NCI-H2227 (cell line): ENCODE results near the gene PKNOX2.

Experiments used
- DNase-seq: peaks from one replicate; lab custom pipeline; 2025; ENCODE audit not compliant: unreplicated experiment; lab: John Stamatoyannopoulos, UW

The PKNOX2 gene

DNA sequence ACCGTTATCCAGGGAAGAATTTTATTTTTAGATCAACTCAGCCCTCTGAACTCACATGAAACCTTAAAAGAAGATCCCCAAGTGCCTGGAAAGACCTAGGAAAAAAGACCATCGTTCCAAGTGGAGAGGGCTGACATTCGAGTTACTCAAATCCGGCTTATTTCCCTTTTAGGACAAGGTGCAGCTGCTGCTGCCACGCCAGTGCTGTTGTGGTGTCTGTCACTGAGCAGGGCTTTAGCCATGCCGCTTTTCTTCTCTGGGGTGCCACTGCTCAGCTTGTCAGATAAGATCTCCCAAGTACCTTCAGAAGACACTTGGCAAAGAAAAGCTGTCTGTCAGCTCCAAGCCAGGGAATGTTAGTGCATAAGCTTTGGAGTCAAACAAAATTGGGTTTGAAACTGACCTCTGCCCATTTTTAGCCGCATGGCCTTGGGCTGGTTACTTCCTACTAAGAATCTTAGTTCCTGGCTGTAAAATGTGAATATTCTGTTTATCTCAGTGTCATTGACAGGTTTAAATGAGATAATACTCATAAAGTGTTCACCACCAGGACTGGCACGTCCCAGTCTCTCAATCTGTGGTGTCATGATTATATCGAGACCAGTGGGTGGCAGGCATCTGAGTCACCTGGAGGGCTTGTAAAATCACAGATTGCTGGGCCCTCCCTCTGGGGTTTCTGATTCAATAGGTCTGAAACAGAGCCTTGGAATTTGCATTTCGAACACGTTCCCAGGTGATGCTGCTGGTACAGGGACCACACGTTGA is 117.5 kb downstream of the PKNOX2 start:
- DNase-seq = no peak

DNA sequence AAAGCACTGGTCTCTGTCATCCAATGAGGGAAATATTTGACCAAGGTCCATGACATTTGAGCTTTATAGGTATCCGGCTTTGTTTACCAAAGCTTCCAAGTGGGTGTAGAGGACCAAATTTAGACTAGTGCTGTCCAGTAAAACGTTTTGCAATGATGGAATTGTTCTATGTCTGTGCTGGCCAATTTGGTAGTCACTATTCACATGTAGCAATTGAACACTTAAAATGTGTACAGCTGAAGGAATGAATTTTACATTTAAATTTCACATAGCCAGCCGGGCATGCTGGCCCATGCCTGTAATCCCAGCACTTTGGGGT is 118.0 kb downstream of the PKNOX2 start:
- DNase-seq = no peak

DNA sequence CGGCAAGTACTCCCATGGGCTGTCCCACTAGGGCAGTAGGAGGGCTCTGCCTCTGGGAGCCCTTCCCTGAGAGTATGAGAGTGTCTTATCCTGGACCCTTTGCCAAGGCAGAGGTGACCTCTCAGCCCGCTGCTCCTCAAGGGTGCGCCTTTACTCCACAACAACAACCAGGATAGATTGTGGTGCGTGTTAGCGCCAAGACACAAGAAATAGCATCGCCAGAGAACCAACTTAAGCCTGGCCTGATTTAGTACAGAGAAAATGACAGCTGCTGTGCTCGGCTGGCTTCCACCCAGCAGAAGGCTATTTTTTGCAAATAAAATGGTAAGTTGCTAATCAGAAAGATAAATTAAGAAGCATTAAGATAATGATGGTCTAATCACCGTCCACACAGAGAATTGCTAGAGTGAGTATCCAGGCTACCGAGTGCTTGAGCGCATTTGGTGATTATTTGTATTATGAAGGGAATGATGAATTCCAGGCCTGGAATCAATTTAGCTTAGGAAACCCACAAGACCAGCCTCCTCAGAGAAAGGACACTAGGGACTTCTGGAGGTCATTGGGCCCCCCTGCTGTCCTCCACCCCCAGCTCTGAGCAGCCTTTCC is 119.8 kb downstream of the PKNOX2 start:
- no peak for DNase-seq

DNA sequence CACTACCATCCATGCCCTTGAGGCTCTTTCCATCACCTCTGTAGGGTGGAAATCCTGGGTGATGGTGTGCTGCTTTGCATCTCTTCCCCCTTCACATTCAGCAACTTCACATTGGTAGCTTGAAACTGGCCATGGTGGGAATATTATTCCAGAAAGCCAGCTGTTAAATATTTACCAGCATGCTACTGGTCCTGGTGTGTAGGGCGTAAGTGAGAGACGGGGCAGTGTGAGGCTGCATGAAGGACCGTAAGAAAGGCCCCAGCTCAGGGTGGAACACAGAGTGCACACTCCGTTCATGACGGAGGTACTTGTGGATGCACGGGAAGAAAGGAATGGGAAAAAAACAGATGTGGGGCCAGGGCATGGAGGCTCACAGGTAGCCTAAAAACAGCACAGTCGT is 121.3 kb downstream of the PKNOX2 start:
- DNase-seq = no peak

DNA sequence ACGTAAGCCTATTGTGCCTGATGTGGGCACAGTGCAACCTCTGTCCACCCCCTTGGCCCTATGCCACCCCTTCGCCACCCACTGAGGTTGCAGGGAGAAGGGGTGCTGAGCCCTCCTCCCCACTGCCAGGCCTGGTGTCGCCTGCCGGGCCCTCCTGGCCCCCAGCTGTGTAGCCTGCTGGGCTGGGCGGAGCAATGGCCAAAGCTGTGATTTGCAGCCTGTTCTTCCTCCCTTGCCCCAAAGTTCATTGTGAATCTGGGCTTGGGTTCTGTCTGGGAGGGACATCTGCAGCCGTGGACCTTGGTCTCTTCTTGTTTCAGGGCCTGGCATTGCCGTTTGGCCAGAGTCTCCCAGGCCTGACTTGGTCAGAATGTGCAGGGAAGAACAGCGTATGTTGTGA is 121.9 kb downstream of the PKNOX2 start:
- no peak for DNase-seq

DNA sequence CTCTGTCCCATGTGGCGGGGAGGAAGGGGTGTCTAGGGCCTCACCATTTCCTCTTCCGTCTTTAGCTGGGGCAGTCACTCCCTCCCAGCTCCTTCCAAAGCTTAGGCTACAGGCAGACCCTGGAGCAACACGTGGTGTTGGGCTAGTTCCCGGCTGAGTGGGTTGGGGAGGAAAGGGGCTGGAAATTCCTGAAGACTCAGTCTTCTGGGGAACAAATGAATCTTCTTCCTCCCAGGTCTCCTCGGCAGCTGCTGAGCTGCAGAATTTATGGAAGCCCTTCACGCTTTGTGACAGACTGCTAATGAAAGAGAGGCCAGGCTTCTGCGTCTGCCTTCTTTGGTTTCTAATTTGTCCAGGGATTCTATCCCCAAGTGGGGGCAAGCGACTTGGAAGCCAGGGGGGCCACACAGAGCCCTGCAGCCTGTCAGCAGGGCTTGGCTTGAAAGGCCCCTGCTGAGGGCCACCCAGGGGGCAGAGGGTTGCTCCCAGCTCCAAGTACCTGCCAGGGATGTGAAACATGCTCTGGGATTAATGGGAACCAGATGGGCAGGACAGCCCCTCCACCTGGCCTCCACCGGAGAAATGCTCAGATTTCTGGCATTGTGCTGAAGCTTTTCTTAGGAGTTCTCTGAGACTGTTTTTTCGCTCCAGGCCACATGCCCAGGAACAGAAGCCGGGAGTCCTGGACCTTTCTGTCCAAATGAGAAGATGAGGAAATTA is 123.1 kb downstream of the PKNOX2 start:
- no peak for DNase-seq

DNA sequence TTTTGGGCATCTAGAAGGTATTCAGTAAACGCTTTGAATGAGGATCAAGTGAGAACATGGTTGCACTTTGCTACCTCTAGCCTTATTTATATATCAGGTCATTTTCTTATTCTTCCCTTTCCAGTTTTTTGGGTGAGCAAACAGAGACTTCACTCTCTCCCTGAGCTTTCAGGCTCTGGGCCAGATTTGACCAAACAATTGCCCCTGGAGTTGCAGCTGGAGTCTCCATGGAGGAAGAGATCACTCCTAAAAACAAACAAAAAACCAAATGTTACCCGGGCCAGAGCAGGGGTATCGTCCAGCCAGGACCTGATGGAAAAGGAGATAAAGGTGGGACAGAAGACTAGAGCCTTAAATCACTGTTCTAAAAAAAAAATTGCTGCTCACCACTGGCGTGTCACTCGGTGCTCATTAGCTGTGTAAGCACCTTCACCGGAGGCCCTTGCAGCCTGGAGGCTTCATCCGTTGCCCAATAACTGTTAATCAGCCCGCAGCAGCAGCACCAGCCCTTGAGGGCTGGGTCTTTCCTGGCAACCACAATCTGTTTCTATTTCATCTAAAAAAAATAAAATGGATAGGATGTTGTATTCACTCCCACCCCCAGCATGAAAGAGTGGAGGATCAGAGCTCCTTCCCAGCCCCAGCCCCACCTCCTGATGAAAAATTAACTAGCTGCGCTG is 125.0 kb downstream of the PKNOX2 start:
- no peak for DNase-seq

DNA sequence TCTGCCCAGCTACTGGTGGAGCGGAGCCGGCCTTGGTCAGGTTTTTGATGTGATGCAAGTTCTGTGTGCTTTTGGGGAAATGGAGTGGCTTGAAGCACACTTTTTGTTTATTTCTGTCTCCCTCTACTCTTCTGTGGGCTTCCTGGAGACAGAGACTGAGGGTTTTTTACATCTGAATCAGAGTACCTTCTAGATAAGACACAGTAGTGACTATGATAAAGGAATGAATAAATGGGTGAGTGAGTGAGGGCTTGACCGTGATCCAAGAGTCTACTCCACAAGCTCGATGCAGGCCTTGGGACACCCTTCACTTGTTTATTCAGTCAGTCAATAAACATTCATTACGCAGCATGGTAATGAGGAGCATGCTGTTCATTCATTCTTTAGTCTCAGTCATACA is 125.7 kb downstream of the PKNOX2 start:
- no peak for DNase-seq

DNA sequence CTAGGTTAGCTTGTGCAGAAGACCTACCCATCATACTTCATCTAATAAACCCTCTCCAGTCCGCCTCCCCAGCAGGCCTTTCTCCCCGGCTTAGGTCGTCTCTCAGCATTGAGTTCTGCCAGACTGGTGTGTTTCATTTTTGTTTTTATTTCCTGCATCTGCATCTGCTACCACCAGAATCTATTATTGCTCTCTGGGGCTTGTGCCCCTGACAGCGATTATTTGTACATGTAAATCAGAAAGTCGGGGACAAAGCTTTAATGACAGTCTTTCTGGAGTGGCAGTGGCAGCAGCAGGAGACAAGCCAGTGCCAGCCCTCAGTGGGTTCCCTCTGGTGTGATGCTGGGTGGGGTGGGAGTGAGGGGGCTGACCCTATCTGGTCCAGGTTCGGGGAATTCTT is 127.5 kb downstream of the PKNOX2 start:
- DNase-seq = no peak

DNA sequence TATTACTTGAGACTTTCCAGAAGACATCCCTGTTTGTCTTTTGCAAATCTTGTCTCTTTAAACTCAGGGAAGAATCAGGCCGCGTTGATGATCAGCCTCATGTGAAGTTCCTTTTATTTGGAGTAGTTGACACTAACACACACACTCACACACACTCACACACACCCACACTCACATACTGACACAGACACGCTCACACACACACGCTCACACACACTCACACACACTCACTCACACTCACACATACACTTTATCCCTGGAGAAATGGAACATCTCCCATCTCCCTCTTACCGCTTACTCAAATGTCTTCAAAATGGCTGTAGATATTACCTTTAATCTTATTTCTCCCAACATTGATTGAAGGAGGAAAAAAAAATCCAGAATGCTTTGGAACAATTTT is 129.0 kb downstream of the PKNOX2 start:
- no peak for DNase-seq

DNA sequence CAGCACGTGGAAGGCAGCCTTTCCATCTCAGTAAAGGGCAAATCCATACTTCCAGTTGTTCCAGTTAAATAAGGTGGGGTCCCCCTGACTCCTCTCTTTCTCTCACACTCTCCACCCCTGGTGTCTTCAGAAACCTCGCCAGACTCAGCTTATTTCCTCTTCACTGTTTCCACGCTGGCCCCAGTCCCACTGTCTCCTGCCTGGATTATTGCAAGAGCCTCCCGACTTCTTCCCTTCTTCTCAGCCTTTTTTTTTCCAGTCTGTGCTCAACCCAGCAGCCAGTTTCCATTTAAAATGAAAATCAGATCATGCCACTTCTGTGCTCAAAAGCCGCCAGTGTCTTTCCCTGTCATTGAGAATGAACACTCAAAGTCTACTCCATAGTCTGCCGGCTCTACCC is 131.4 kb downstream of the PKNOX2 start:
- no peak for DNase-seq

DNA sequence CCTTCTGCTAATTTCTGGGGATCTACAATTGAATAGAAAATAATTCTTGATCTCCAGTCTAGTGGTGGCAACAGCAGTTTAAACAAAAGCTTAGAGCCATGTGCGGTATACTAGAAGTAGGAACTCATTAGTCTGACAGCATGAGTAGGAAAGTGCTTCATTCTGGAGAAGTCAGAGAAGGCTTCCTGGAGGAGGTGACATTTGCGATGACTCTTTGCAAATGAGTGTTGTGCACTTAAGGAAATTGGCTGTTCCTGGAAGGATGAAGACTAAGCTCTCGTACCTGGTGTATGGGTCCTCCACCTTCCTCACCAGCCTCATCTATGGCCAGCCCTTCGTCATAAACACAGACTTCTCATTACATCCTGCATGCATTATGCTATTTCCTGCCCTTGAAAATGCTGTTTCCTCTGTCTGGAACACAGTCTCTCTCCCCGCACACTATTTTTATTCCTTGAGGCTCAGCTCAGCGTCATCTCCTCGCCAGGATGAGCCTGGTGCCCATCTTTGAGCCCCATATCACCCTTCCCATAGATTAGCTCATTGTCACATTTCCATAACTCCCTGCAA is 132.9 kb downstream of the PKNOX2 start:
- no peak for DNase-seq

DNA sequence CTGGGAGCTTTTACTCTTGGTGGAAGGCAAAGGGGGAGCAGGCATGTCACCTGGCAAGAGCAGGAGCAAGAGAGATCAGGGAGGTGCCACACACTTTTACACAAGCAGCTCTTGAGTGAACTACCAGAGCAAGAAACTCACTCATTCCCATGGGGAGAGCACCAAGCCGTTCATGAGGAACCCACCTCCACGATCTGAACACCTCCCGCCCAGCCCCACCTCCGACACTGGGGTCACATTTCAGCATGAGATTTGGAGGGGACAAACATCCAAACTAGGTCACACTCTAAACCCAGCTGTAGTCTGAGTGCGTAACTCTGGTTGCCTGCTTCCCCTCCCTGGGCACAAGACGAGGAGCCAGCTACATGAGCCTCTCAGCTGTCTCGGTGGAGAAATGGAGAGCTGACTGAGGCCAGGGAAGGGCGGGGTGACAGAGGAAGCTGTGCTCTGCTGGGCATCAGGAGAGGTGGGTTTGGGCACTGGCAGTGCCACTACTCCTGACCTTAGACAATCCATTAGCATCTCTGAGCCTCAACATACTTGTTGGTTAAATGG is 134.6 kb downstream of the PKNOX2 start:
- DNase-seq = no peak

DNA sequence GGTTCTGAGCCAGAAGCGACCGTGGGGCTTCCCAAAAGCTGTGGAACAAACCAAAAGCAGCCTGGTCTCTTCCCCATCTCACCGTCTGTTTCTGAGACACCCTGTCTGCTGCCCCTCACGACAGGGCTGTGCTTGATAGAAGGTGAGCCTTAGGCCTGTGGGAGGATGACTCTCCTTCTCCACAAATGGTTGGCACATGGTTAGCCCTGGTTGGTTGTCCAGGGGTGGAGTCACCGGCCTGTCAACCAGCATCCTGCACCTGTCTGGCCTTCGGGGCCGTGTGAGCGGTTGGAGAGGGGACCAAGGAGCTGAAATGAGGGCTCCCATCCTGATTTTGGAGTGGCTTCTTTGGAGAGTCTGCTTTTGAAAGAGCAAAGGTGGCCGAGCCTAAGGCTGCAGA is 135.3 kb downstream of the PKNOX2 start:
- DNase-seq = no peak

DNA sequence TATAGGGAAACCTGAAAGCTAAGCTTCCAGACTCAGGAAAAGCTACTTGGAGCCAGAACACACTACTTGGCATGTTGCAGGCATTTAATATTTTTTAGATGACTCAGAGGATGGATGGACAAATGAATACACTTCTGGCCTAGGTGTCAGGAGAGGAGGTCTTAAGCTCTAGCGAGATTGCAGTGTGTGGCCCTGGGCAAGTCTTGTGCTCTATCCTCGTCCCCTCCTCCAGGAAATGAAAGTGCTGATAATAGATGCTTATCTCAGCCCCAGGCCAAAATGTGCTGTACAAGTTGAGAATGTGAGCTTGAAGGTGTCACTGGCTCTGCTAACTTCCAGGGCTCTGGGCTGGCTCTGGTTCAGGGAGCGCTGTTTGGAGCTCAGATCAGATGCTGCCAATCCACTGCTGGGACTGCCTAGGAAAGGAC is 136.3 kb downstream of the PKNOX2 start:
- no peak for DNase-seq

DNA sequence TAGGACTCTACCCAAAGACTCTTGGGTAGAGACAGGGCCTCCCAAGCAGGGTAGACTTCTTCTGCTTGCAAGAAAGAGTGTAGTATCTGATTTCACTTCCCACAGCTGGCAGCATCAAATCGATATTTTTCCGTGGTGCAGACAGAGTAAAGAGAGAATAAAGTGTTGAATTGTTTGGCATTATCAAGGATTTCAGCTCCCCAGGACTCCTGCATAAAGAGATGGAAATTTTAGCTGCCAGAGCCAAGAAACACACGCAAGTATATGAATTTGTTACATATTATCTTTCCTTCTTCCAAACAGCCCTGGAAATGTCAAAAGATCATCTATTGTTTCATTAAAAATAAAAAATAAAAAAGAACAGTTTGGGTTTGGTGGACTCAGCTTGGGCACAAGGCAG is 136.8 kb downstream of the PKNOX2 start:
- DNase-seq = no peak

DNA sequence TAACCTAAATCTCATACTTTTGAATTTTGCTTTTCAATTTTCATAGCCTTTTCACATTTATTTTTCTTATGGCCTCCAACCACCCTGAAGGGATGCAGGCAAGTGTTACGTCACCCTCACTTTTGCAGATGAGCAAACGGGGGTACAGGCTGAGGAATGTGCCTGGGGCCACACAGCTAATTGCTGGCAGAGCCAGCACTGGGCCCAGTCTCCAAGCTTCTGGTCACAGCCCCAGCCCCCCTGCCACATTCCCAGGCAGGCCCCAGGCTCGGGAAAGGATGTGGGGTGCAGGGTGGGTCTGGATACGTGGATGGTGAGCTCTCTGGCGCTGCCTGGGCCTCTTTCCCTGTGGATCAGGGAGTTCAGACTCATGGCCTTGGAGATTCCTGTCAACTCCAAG is 138.6 kb downstream of the PKNOX2 start:
- DNase-seq = no peak

DNA sequence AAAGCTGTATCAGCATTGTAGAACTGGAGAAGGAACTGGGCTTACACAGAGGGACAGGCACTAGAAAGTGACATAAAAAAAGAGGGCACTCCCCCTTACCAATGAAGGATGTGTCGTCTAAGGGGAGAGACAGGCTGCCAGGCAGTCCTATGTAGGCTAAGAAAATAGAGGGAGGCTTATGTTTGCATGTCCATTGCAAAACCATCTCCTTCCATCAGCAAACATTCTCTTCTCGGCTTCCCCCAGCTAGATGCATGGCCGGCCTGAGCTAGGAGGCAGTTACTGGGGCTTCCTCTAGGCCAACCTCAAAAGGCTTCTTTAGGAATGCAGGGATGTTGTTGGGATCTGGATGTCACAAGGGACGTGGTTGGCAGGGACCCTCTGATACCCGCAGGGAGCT is 139.1 kb downstream of the PKNOX2 start:
- no peak for DNase-seq

DNA sequence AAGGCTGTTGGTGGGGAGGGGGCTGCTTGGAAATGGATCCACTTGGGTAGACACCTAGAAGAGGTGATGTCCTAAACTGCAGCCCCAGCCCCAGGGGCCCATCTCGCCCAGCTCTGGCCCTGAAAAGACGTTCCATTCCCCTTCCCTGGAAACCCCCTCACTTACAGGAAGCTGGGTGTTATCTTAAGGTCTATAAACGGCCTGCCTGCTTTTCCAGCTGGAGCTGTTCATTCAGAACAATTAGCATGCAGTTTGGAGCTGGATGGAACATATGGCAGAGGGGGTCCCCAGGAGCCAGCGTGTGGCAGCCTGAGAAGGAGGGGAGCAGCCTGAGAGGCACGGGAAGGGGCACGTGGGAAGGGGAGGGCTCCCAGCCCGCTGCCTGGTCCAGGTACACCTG is 139.6 kb downstream of the PKNOX2 start:
- DNase-seq = no peak

DNA sequence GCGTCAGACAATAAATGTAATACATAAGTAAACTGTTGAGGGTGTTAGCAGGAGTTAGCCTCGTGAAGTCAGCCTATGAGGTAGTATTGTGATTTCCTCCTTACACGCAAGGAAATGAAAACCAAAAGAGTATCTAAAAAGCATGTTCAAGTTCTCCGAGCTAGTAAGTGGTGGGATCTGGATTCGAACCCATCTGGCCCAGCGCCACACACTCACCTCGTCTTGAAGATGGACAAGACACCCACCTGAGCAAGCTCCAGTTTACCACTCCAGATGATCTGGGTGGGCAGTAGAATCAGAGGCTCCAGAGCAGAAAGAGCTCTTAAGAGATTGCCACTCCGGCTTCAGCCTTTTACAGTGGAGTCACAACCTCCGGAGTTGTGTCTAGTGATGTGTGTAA is 140.3 kb downstream of the PKNOX2 start:
- no peak for DNase-seq

DNA sequence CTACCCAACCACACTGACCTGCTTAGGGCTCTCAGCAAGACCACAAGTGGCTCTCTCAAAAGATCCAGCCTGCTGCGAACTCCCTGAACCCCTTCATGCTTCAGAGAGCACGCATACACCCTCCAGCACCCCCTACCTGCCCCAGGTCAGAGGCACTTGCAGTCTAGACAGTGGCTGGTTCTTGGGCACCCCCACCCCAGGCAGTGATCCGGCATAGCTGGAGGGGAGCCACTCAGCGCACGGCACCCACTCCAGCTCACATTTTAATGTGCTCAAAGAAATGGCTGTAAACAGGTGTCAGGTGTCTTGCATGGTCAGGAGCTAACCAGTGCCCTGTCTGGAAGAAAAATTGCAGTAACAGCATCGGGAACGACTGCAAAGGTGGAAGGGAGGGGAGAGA is 140.8 kb downstream of the PKNOX2 start:
- DNase-seq = no peak
